ENCODE measurements around the gene S100A12. TPM values are rescaled to one million over a fixed set of nuclear protein-coding genes. Genes with fewer than 3 reads are reported as not detected.

S100A12 gene
- total and polyA plus RNA-seq, 2 donors (not counting 3 experiments of a cell fraction or from before 2014, with no cell fraction given), result not detected

DNA sequence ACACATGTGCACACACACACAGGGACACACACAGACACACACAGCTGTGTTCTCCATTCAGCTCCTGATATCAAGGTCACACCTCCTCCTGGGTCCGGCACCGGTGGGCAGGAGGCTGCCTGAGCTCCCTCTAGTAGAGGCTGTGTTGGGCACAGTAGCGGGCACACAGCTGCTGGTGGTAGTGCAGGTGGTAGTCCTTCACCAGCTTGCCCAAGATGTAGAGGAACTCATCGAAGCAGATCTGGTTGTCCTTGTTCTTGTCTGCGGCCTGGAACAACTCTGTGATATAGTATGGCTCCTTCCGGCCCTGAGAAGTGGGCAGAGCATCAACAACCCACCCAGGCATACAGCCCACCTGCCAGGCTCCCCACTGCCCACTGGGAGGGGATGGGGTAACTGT, 21.0 kb upstream of the S100A12 start:
- Histone ChIP-seq H3K36me3 (ENCODE audit: control insufficient read depth in 2 of 2, extremely low read depth in 1 of 2, insufficient read depth in 2 of 2, low read length in 2 of 2) (no peaks in the 10 kb centered on the region), H3K27ac (ENCODE audit: insufficient read depth, low read depth, low read length) (no peak overlapping the region), H3K4me3 (replicated peaks in 1 of 3; ENCODE audit: insufficient read depth in 1 of 3, low read depth in 1 of 3, low read length in 3 of 3) (no peak overlapping the region), H3K4me2 (ENCODE audit: insufficient read depth, low read length) (no peak overlapping the region), H3K79me2 (ENCODE audit: control insufficient read depth, insufficient read depth, low read length) (no peaks in the 10 kb centered on the region), H3K27me3 (ENCODE audit: control insufficient read depth in 2 of 2, insufficient read depth in 2 of 2, low read length in 2 of 2) (peaks cover 0 to 2% of the 10 kb centered on the region in 2 experiments), H2AFZ (ENCODE audit: low read depth, low read length) (no peak overlapping the region), H3K9me3 (replicated peaks; ENCODE audit: control insufficient read depth, insufficient read depth, low read length) (no peaks in the 10 kb centered on the region), H3K9me1 (replicated peaks; ENCODE audit: control insufficient read depth, extremely low read depth, insufficient read depth, low read length) (no peaks in the 10 kb centered on the region), H4K20me1 (replicated peaks; ENCODE audit: control insufficient read depth, extremely low read depth, insufficient read depth, low read length) (no peaks in the 10 kb centered on the region), H3K9ac (replicated peaks; ENCODE audit: extremely low read depth, insufficient read depth, low read length) (no peak overlapping the region), H3K4me1 (ENCODE audit: control insufficient read depth, extremely low read depth, insufficient read depth, low read length) (no peaks in the 10 kb centered on the region)
- no peak for TF ChIP-seq JUN (IDR thresholded peaks at IDR 0.05; ENCODE audit: borderline replicate concordance, insufficient read depth, insufficient read length, low read depth)
- no peak for TF ChIP-seq GATA2 (IDR thresholded peaks at IDR 0.05; ENCODE audit: insufficient read depth, insufficient read length, low read depth, low read length)
- no peak for TF ChIP-seq POLR2AphosphoS5 (IDR thresholded peaks at IDR 0.05; ENCODE audit: insufficient read depth, low read depth, low read length)
- TF ChIP-seq, protein P1, sequence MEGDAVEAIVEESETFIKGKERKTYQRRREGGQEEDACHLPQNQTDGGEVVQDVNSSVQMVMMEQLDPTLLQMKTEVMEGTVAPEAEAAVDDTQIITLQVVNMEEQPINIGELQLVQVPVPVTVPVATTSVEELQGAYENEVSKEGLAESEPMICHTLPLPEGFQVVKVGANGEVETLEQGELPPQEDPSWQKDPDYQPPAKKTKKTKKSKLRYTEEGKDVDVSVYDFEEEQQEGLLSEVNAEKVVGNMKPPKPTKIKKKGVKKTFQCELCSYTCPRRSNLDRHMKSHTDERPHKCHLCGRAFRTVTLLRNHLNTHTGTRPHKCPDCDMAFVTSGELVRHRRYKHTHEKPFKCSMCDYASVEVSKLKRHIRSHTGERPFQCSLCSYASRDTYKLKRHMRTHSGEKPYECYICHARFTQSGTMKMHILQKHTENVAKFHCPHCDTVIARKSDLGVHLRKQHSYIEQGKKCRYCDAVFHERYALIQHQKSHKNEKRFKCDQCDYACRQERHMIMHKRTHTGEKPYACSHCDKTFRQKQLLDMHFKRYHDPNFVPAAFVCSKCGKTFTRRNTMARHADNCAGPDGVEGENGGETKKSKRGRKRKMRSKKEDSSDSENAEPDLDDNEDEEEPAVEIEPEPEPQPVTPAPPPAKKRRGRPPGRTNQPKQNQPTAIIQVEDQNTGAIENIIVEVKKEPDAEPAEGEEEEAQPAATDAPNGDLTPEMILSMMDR (IDR thresholded peaks at IDR 0.05; ENCODE audit: extremely low read depth in 1 of 2, insufficient read depth in 1 of 2, low read depth in 1 of 2, low read length in 2 of 2), result no peak
- TF ChIP-seq EZH2 (IDR thresholded peaks at IDR 0.05; ENCODE audit: borderline replicate concordance, low read depth, low read length, severe bottlenecking), result no peak
- TF ChIP-seq MYC (IDR thresholded peaks at IDR 0.05; ENCODE audit: low read depth, low read length), result no peak
- TF ChIP-seq, protein P2, sequence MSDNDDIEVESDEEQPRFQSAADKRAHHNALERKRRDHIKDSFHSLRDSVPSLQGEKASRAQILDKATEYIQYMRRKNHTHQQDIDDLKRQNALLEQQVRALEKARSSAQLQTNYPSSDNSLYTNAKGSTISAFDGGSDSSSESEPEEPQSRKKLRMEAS (IDR thresholded peaks at IDR 0.05; ENCODE audit: insufficient read depth, insufficient read length), result no peak
- no peak for TF ChIP-seq FOS (IDR thresholded peaks at IDR 0.05; ENCODE audit: borderline replicate concordance, insufficient read depth, low read length)
- no peak for TF ChIP-seq POLR2A (IDR thresholded peaks at IDR 0.05; ENCODE audit: low read depth, low read length)
- dilution Hi-C loops (cut with MboI; ENCODE audit: extremely low pct_ligation_motif_present, low sequenced_read_pairs), result no loop called here
- no TSS peak for BruUV-seq (replicated peaks)
- CTCF ChIA-PET, result no interaction called here
- intact Hi-C loops (cut with micrococcal nuclease), result no loop called here
- FAIRE-seq, result no peak
- no peak for DNase-seq (ENCODE audit: low read depth, low spot score)
- POLR2A ChIA-PET, result no interaction called here
